GM21723 (cell line): ENCODE results near the gene TMEM33.

Source experiments
- ATAC-seq: cut with Tn5 transposase; IDR thresholded peaks from one replicate; pipeline ENCODE4 v1.9.1; 2021; ENCODE audit warnings: mild to moderate bottlenecking, moderate library complexity; ENCODE audit not compliant: unreplicated experiment

The TMEM33 gene

GRCh38 chr4:41992967-41993857 lies 58.0 kb downstream of the TMEM33 start:
- no peak for ATAC-seq

- ATAC-seq = no peak
Observed at GRCh38 chr4:41994461-41994985, 59.3 kb downstream of the TMEM33 start.

- no peak for ATAC-seq
Observed at GRCh38 chr4:41998019-41998418, 62.8 kb downstream of the TMEM33 start.

GRCh38 chr4:41999321-41999720 lies 64.1 kb downstream of the TMEM33 start:
- ATAC-seq = no peak

DNA sequence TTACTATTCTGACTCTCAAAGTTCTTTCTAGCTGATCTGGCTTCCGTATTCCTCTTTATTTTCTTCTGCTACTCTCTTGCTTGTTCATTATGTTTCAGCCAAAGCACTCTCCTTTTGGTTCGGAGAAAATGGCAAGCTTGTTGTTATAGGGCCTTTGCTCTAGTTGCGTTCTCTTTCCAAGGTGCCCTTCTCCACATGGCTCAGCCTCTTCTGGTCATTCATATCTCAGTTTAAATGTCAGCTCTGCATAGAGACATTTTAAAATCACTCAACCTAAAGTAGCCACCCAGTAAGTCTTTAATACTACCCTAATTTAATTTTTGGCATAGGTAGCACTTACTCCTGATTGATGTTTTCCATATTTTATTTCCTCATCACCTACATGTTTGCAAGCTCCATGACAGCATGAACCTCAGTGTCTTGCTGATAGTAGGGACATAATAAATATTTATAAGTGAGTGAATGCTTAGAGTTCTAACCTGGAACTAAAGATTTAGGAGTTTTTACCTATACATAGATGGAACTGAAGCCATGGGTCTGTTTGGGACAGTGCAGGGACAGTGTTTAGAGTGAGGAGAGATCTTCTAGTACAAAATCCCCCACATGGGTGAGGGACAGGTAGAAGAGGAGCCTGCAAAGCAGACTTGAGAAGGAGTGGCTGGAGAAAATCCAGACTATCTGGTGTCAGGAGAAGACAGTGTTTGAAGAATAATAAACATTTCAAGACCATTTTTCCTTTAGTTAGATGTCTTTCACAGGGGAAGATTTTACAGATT lies 73.0 kb downstream of the TMEM33 start:
- no peak for ATAC-seq
